Loucy (cell line): Measurements from ENCODE around the gene FTCDNL1.

Source experiments
- H2AFZ ChIP-seq: fragments of 200-600 bp; sonication (generic); 2 replicates; pipeline ENCODE4 v1.6.0; 2016; ENCODE audit warnings: antibody characterized with exemption, mild to moderate bottlenecking, low read length, moderate library complexity
- H3F3A ChIP-seq: fragments of 200-600 bp; 2 replicates; pipeline ENCODE4 v1.6.0; 2016; ENCODE audit warnings: antibody characterized with exemption, low read depth, mild to moderate bottlenecking
- H3K27me3 ChIP-seq: fragments of 200-600 bp; sonication (generic); 2 replicates; pipeline ENCODE4 v1.6.1; 2014; ENCODE audit warnings: low read length, mild to moderate bottlenecking; ENCODE audit not compliant: insufficient read depth, poor library complexity, severe bottlenecking
- H3K36me3 ChIP-seq: fragments of 200-600 bp; sonication (generic); 2 replicates; pipeline ENCODE4 v1.6.1; 2016; ENCODE audit warnings: low read length; ENCODE audit not compliant: insufficient read depth
- H3K4me1 ChIP-seq: fragments of 200-600 bp; sonication (generic); 2 replicates; pipeline ENCODE4 v1.5.1; 2014; ENCODE audit warnings: low read length, mild to moderate bottlenecking; ENCODE audit not compliant: insufficient read depth, poor library complexity, severe bottlenecking
- H3K4me2 ChIP-seq: fragments of 200-600 bp; sonication (generic); 2 replicates; pipeline ENCODE4 v1.6.0; 2014; ENCODE audit warnings: antibody characterized with exemption, low read length, low read depth, mild to moderate bottlenecking; ENCODE audit not compliant: poor library complexity, severe bottlenecking
- H3K4me3 ChIP-seq: fragments of 200-600 bp; sonication (generic); 2 replicates; pipeline ENCODE4 v1.5.1; 2014; ENCODE audit warnings: low read length, mild to moderate bottlenecking, mixed read lengths; ENCODE audit not compliant: poor library complexity, severe bottlenecking
- H3K79me2 ChIP-seq: fragments of 200-600 bp; sonication (generic); 2 replicates; pipeline ENCODE4 v1.6.1; 2014; ENCODE audit warnings: low read length; ENCODE audit not compliant: insufficient read depth
- H3K9ac ChIP-seq: fragments of 200-600 bp; sonication (generic); 2 replicates; pipeline ENCODE4 v1.6.0; 2014; ENCODE audit warnings: mild to moderate bottlenecking, low read depth, low read length, moderate library complexity; ENCODE audit not compliant: poor library complexity, severe bottlenecking
- H3K9me2 ChIP-seq: fragments of 200-600 bp; sonication (generic); replicated peaks from 2 replicates; pipeline ENCODE4 v1.6.1; 2016; ENCODE audit warnings: low read depth, low read length, mixed read lengths
- H3K9me3 ChIP-seq: fragments of 200-600 bp; sonication (generic); 2 replicates; pipeline ENCODE4 v1.6.1; 2014; ENCODE audit warnings: mild to moderate bottlenecking, antibody characterized with exemption, low read length, low read depth; ENCODE audit not compliant: insufficient read depth
- H4K20me1 ChIP-seq: fragments of 200-600 bp; sonication (generic); 2 replicates; pipeline ENCODE4 v1.6.0; 2014; ENCODE audit warnings: antibody characterized with exemption, low read length, mild to moderate bottlenecking; ENCODE audit not compliant: insufficient read depth, poor library complexity, severe bottlenecking
- EZH2phosphoT487 ChIP-seq: fragments of 200-600 bp; IDR thresholded peaks from 2 replicates; pipeline ENCODE4 v1.6.1; 2018; ENCODE audit warnings: antibody characterized with exemption, mild to moderate bottlenecking, moderate library complexity, borderline replicate concordance
- TF ChIP-seq, protein P1 (sequence below): fragments of 200-600 bp; sonication (generic); conservative IDR thresholded peaks from 2 replicates; pipeline ENCODE4 v1.5.1; 2014; ENCODE audit warnings: mild to moderate bottlenecking, antibody characterized with exemption, low read length

FTCDNL1 gene

DNA sequence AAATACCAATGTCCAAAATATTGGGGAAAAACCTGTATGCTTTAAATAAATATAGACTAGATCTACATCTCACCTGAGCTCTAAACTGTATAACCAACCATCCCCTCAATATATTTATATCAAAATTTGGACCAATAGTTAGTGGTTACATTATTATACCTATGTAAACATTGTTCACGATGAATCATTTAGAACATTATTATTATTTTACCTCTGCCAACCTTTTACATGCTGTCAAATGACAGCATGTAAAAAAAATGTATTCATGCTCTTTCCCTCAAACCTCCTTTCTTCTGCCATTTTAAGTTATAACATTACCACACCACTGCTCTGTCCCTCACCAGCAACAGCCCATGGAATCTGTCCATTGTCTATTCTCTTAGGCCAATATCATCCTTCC lies 9.6 kb downstream of the FTCDNL1 start:
- no peak overlapping the region for H2AFZ ChIP-seq
- no peaks in the 10 kb centered on the region for H3K79me2 ChIP-seq
- H3K4me3 ChIP-seq = no peak overlapping the region
- no peaks in the 10 kb centered on the region for H3K27me3 ChIP-seq
- no peak overlapping the region for H3K4me2 ChIP-seq
- TF ChIP-seq EZH2phosphoT487 = no peak
- TF ChIP-seq, protein P1, sequence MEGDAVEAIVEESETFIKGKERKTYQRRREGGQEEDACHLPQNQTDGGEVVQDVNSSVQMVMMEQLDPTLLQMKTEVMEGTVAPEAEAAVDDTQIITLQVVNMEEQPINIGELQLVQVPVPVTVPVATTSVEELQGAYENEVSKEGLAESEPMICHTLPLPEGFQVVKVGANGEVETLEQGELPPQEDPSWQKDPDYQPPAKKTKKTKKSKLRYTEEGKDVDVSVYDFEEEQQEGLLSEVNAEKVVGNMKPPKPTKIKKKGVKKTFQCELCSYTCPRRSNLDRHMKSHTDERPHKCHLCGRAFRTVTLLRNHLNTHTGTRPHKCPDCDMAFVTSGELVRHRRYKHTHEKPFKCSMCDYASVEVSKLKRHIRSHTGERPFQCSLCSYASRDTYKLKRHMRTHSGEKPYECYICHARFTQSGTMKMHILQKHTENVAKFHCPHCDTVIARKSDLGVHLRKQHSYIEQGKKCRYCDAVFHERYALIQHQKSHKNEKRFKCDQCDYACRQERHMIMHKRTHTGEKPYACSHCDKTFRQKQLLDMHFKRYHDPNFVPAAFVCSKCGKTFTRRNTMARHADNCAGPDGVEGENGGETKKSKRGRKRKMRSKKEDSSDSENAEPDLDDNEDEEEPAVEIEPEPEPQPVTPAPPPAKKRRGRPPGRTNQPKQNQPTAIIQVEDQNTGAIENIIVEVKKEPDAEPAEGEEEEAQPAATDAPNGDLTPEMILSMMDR = no peak
- no peaks in the 10 kb centered on the region for H3K9me3 ChIP-seq
- H4K20me1 ChIP-seq = no peaks in the 10 kb centered on the region
- H3K9me2 ChIP-seq = no peaks in the 10 kb centered on the region
- no peaks in the 10 kb centered on the region for H3K4me1 ChIP-seq
- H3F3A ChIP-seq = no peaks in the 10 kb centered on the region
- no peaks in the 10 kb centered on the region for H3K36me3 ChIP-seq
- no peak overlapping the region for H3K9ac ChIP-seq

- Histone ChIP-seq H3K9ac (no peak overlapping the region), H2AFZ (no peak overlapping the region), H3K79me2 (no peaks in the 10 kb centered on the region), H3K9me2 (no peaks in the 10 kb centered on the region), H3K36me3 (no peaks in the 10 kb centered on the region), H3K9me3 (no peaks in the 10 kb centered on the region), H3K4me2 (no peak overlapping the region), H4K20me1 (no peaks in the 10 kb centered on the region), H3F3A (no peaks in the 10 kb centered on the region), H3K4me1 (no peaks in the 10 kb centered on the region), H3K27me3 (no peaks in the 10 kb centered on the region), H3K4me3 (no peak overlapping the region)
- TF ChIP-seq EZH2phosphoT487 = no peak
- TF ChIP-seq, protein P1 = no peak
Measured at GRCh38 chr2:199838399-199838798, 12.6 kb downstream of the FTCDNL1 start.

GRCh38 chr2:199836943-199837342 lies 14.0 kb downstream of the FTCDNL1 start:
- Histone ChIP-seq H2AFZ (no peak overlapping the region), H3K9me3 (no peaks in the 10 kb centered on the region), H3K9me2 (no peaks in the 10 kb centered on the region), H3K79me2 (no peaks in the 10 kb centered on the region), H3K4me2 (no peak overlapping the region), H3K27me3 (no peaks in the 10 kb centered on the region), H3K9ac (no peak overlapping the region), H3F3A (no peaks in the 10 kb centered on the region), H3K4me1 (no peaks in the 10 kb centered on the region), H4K20me1 (no peaks in the 10 kb centered on the region), H3K4me3 (no peak overlapping the region), H3K36me3 (no peaks in the 10 kb centered on the region)
- TF ChIP-seq EZH2phosphoT487 = no peak
- TF ChIP-seq, protein P1 = no peak
